ENCODE data around the gene ITPKB. TPM values are rescaled to one million over a fixed set of nuclear protein-coding genes. Genes with fewer than 3 reads are reported as not detected.

ITPKB gene
- total RNA-seq, 2 donors from 2014 or later = 22.4 to 28.3 TPM

DNA sequence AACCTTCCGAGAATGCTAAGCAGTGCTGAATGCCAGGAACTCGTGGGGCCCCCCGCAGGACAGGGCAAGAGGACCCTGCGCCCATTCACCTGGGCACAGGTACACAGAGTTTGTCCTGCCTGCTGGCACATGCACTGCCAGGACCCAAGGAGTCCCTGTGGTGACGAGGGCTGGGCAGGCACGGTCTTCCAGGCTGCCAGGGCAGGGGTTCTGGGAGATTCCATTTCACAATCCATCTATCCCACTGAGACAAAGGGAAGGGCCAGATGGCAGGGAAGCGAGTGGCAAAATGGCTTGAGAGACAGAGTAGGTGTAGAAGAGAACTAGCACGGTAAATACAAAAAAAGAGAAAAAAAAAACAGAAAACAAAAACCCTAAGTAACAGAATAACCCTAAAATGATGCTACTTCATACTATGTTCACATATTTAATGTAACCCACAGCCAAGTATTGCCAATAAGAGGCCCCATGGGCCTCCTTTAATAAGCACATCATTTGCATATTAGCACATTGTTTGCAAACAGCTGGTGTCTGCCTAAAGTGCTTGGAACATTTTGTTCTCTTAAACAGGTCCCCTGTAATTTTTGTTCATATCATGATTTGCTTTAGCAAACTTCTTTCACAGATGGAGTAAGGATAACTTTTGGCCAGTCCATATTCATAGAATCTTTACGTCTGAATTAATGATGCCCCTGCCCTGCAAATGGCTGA lies 106.8 kb downstream of the ITPKB start:
- Histone ChIP-seq H3K27ac (ENCODE audit: low read depth, low read length) (no peak overlapping the region), H3K4me3 (ENCODE audit: low read length) (no peak overlapping the region), H3K9me3 (ENCODE audit: control insufficient read depth, low read length) (no peaks in the 10 kb centered on the region), H3K9ac (ENCODE audit: extremely low read depth, low read length, poor library complexity, severe bottlenecking) (no peak overlapping the region), H3K36me3 (ENCODE audit: control insufficient read depth, insufficient read depth, low read length) (peaks cover 19% of the 10 kb centered on the region), H3K27me3 (ENCODE audit: control insufficient read depth, insufficient read depth, low read length, poor library complexity, severe bottlenecking) (peaks cover 2% of the 10 kb centered on the region), H3K4me1 (ENCODE audit: control insufficient read depth, insufficient read depth, low read length) (no peaks in the 10 kb centered on the region)
- Mint-ChIP-seq H3K9me3 (no peaks in the 10 kb centered on the region), H3K27me3 (ENCODE audit: insufficient read depth) (peaks cover 9% of the 10 kb centered on the region), H3K4me1 (no peaks in the 10 kb centered on the region), H3K36me3 (ENCODE audit: low read depth) (peaks cover 25% of the 10 kb centered on the region), H3K27ac (no peak overlapping the region), H3K4me3 (no peak overlapping the region)
- WGBS, 2 experiments (ENCODE audit: insufficient coverage in 1 of 2, insufficient read length in 1 of 2) = 86 to 92% methylated on average over 1 to 9 of the region's 9 CpGs
- peak; percentile 33 for DNase-seq
- TF ChIP-seq, protein P1, sequence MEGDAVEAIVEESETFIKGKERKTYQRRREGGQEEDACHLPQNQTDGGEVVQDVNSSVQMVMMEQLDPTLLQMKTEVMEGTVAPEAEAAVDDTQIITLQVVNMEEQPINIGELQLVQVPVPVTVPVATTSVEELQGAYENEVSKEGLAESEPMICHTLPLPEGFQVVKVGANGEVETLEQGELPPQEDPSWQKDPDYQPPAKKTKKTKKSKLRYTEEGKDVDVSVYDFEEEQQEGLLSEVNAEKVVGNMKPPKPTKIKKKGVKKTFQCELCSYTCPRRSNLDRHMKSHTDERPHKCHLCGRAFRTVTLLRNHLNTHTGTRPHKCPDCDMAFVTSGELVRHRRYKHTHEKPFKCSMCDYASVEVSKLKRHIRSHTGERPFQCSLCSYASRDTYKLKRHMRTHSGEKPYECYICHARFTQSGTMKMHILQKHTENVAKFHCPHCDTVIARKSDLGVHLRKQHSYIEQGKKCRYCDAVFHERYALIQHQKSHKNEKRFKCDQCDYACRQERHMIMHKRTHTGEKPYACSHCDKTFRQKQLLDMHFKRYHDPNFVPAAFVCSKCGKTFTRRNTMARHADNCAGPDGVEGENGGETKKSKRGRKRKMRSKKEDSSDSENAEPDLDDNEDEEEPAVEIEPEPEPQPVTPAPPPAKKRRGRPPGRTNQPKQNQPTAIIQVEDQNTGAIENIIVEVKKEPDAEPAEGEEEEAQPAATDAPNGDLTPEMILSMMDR (conservative IDR thresholded peaks at IDR 0.05) = no peak

DNA sequence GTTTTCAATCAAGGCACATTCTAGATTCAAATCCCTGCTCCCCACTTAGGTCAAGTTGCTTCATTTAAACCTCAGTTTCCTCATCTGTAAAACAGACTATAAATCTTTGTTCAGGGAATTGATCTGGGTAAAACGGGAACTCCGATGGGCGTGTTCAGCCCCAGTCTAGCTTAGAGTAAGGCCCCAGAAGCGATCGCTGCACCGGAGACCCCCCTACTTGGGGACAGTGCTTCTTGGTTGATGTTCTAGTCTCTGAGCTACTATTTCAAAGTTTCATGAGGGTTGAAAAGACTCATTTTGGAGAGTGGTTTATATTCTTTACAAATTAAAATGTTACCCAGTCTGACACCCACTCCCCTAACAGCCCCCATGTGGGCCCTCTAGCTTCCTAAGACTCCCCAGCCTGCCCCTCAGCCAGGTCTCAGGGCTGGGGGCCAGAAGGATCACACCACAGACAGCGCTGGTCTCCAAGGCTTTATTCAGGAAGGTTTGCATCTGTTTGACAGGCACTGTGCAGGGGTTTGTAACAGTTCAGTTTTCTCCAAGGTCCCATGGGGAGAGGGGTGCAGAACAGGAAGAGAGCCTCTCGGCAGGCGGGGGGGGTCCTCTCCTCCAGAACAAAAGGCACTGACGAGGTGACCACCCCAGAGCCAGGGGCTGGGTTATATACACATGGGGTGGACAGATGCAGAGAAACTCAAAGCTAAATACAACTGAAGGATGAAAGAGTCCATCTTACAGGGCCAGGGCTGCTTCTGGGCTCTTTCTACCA lies 107.7 kb downstream of the ITPKB start:
- Histone ChIP-seq H3K4me3 (ENCODE audit: low read length) (no peak overlapping the region), H3K27ac (ENCODE audit: low read depth, low read length) (no peak overlapping the region), H3K27me3 (ENCODE audit: control insufficient read depth, insufficient read depth, low read length, poor library complexity, severe bottlenecking) (peaks cover 8% of the 10 kb centered on the region), H3K4me1 (ENCODE audit: control insufficient read depth, insufficient read depth, low read length) (no peaks in the 10 kb centered on the region), H3K9ac (ENCODE audit: extremely low read depth, low read length, poor library complexity, severe bottlenecking) (no peak overlapping the region), H3K9me3 (ENCODE audit: control insufficient read depth, low read length) (peaks cover 6% of the 10 kb centered on the region), H3K36me3 (ENCODE audit: control insufficient read depth, insufficient read depth, low read length) (peaks cover 13% of the 10 kb centered on the region)
- 80 to 83% methylated on average over 6 to 10 of the region's 10 CpGs for WGBS, 2 experiments (ENCODE audit: insufficient coverage in 1 of 2, insufficient read length in 1 of 2)
- peaks cover 19% of the 10 kb centered on the region for H3K27me3 Mint-ChIP-seq (ENCODE audit: insufficient read depth)
- peaks cover 3% of the 10 kb centered on the region for H3K9me3 Mint-ChIP-seq
- peaks cover 17% of the 10 kb centered on the region for H3K36me3 Mint-ChIP-seq (ENCODE audit: low read depth)
- TF ChIP-seq, protein P1 (conservative IDR thresholded peaks at IDR 0.05) = no peak
- peak; percentile 36 for DNase-seq
- no peak overlapping the region for H3K4me3 Mint-ChIP-seq
- H3K27ac Mint-ChIP-seq = no peak overlapping the region
- H3K4me1 Mint-ChIP-seq = no peaks in the 10 kb centered on the region

DNA sequence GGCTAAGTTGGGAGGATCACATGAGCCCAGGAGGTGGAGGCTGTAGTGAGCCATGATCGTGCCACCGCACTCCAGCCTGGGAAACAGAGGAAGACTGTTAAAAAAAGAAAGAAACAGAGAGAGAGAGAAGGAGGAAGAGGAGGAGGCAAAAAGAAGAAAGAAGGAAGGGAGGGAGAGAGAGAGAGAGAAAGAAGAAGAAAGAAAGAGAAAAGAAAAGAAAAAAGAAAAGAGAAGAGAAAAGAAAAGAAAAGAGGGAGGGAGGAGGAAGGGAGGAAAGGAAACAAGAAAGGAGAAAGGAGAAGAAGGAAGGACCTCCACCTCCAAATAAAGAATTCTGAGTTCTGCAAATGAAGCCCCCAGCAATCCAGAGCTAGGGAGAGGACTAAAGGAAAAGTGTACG lies 108.5 kb downstream of the ITPKB start:
- peaks cover 17% of the 10 kb centered on the region for H3K36me3 Mint-ChIP-seq (ENCODE audit: low read depth)
- TF ChIP-seq, protein P1 (conservative IDR thresholded peaks at IDR 0.05) = no peak
- no peak overlapping the region for H3K4me3 ChIP-seq (ENCODE audit: low read length)
- H3K4me1 Mint-ChIP-seq = no peaks in the 10 kb centered on the region
- H3K36me3 ChIP-seq (ENCODE audit: control insufficient read depth, insufficient read depth, low read length) = peaks cover 13% of the 10 kb centered on the region
- no peak for DNase-seq
- peaks cover 8% of the 10 kb centered on the region for H3K27me3 ChIP-seq (ENCODE audit: control insufficient read depth, insufficient read depth, low read length, poor library complexity, severe bottlenecking)
- H3K4me1 ChIP-seq (ENCODE audit: control insufficient read depth, insufficient read depth, low read length) = no peaks in the 10 kb centered on the region
- H3K4me3 Mint-ChIP-seq = no peak overlapping the region
- no peak overlapping the region for H3K27ac Mint-ChIP-seq
- H3K27me3 Mint-ChIP-seq (ENCODE audit: insufficient read depth) = peaks cover 27% of the 10 kb centered on the region
- no peak overlapping the region for H3K9ac ChIP-seq (ENCODE audit: extremely low read depth, low read length, poor library complexity, severe bottlenecking)
- WGBS, 2 experiments (ENCODE audit: insufficient coverage in 1 of 2, insufficient read length in 1 of 2) = 84 to 92% methylated on average over 3 of the region's 3 CpGs
- no peak overlapping the region for H3K27ac ChIP-seq (ENCODE audit: low read depth, low read length)
- H3K9me3 Mint-ChIP-seq = peaks cover 3% of the 10 kb centered on the region
- peaks cover 6% of the 10 kb centered on the region for H3K9me3 ChIP-seq (ENCODE audit: control insufficient read depth, low read length)
